ENCODE measurements around the gene ZNF329. TPM values are rescaled to one million over a fixed set of nuclear protein-coding genes. Genes with fewer than 3 reads are reported as not detected.

The ZNF329 gene
- total and polyA plus RNA-seq, 5 experiments from 2014 or later: 5.9 to 17.4 (median 11.9) TPM

GRCh38 chr19:58108546-58108817 lies 42.1 kb downstream of the ZNF329 start:
- H3K4me1 Mint-ChIP-seq: no peaks in the 10 kb centered on the region
- DNase-seq (no peak), ATAC-seq (no peak)
- no peaks in the 10 kb centered on the region for H3K27me3 Mint-ChIP-seq
- no peak overlapping the region for H3K4me3 Mint-ChIP-seq
- peaks cover 0 to 93% (median 46%) of the 10 kb centered on the region in 9 donors for H3K9me3 Mint-ChIP-seq
- POLR2A ChIA-PET: no interaction called here
- no peak overlapping the region for H3K27ac Mint-ChIP-seq
- H3K36me3 Mint-ChIP-seq: peaks cover 4 to 50% (median 44%) of the 10 kb centered on the region in 3 donors

GRCh38 chr19:58107778-58108545 lies 42.6 kb downstream of the ZNF329 start:
- DNase-seq: no peak
- no peak overlapping the region for H3K27ac Mint-ChIP-seq
- no peak overlapping the region for H3K4me3 Mint-ChIP-seq
- H3K36me3 Mint-ChIP-seq: peaks cover 3 to 50% (median 44%) of the 10 kb centered on the region in 3 donors
- H3K27me3 Mint-ChIP-seq: no peaks in the 10 kb centered on the region
- no peaks in the 10 kb centered on the region for H3K4me1 Mint-ChIP-seq
- no peak for ATAC-seq
- peaks cover 0 to 93% (median 45%) of the 10 kb centered on the region in 9 donors for H3K9me3 Mint-ChIP-seq
- POLR2A ChIA-PET: no interaction called here

- Mint-ChIP-seq H3K36me3 (peaks cover 12 to 38% (median 13%) of the 10 kb centered on the region in 3 donors), H3K9me3 (peaks cover 0 to 80% (median 27%) of the 10 kb centered on the region in 9 donors), H3K4me3 (peak overlapping the region; percentile 82 to 96 (median 92)), H3K4me1 (peaks cover 13 to 19% (median 16%) of the 10 kb centered on the region in 4 donors), H3K27ac (peak overlapping the region; percentile 99 to 100 (median 100)), H3K27me3 (peaks cover 0 to 2% (median 0%) of the 10 kb centered on the region in 5 donors)
- POLR2A ChIA-PET: interaction anchor here (0.5 to 2.0 kb wide), 3 partner anchors 39 to 435 kb away, joined by 5 to 20 read pairs (median 10); partner anchors contain the start of genes ZNF135 and ZNF606
- no peak for DNase-seq
- no peak for ATAC-seq
Measured at GRCh38 chr19:58098682-58098998, 51.9 kb downstream of the ZNF329 start.

- Mint-ChIP-seq H3K36me3 (peaks cover 11 to 39% (median 13%) of the 10 kb centered on the region in 3 donors), H3K27me3 (peaks cover 0 to 2% (median 0%) of the 10 kb centered on the region in 5 donors), H3K9me3 (peaks cover 0 to 79% (median 29%) of the 10 kb centered on the region in 9 donors), H3K27ac (peak within 1 kb of the TSS; percentile 99 to 100 (median 100)), H3K4me3 (peak within 1 kb of the TSS; percentile 82 to 96 (median 92)), H3K4me1 (peaks cover 13 to 19% (median 18%) of the 10 kb centered on the region in 4 donors)
- peak; percentile 97 to 100 (median 100) for DNase-seq
- peak; percentile 88 to 90 for ATAC-seq
- POLR2A ChIA-PET: interaction anchor here (1.7 to 2.0 kb wide), 2 partner anchors 39 to 96 kb away, joined by 10 to 20 read pairs; partner anchors contain the start of genes ZNF135 and ZNF606
Measured at GRCh38 chr19:58097781-58098681, 52.6 kb downstream of the ZNF329 start, which contains the start of gene ZSCAN18. Gene ZSCAN18, minus strand, starts transcription at chr19:58098231. Its CDS starts 7,964 bp downstream, at chr19:58090267.

GRCh38 chr19:58097349-58097748 lies 53.2 kb downstream of the ZNF329 start:
- Mint-ChIP-seq H3K36me3 (peaks cover 11 to 35% (median 16%) of the 10 kb centered on the region in 3 donors), H3K27me3 (peaks cover 0 to 2% (median 0%) of the 10 kb centered on the region in 5 donors), H3K4me1 (peaks cover 13 to 19% (median 18%) of the 10 kb centered on the region in 4 donors), H3K9me3 (peaks cover 0 to 80% (median 29%) of the 10 kb centered on the region in 9 donors), H3K27ac (peak overlapping the region; percentile 80 to 100 (median 96)), H3K4me3 (peak overlapping the region; percentile 61 to 95 (median 86))
- no peak for ATAC-seq
- DNase-seq: peak in 2 of 10 donors; percentile 8 to 19
- POLR2A ChIA-PET: interaction anchor here (1.6 to 2.0 kb wide), 2 partner anchors 38 kb away, joined by 8 to 20 read pairs; partner anchors contain the start of gene ZNF135

- Mint-ChIP-seq H3K36me3 (peaks cover 11 to 37% (median 16%) of the 10 kb centered on the region in 3 donors), H3K4me1 (peaks cover 14 to 19% (median 18%) of the 10 kb centered on the region in 4 donors), H3K27me3 (peaks cover 0 to 2% (median 0%) of the 10 kb centered on the region in 5 donors), H3K4me3 (peak overlapping the region; percentile 61 to 95 (median 86)), H3K9me3 (peaks cover 0 to 80% (median 29%) of the 10 kb centered on the region in 9 donors), H3K27ac (peak overlapping the region; percentile 80 to 100 (median 92))
- POLR2A ChIA-PET: interaction anchor here (1.6 kb wide), 1 partner anchor 38 kb away, joined by 8 read pairs; the partner anchor contains the start of gene ZNF135
- DNase-seq (no peak), ATAC-seq (no peak)
Measured at GRCh38 chr19:58096884-58097283, 53.7 kb downstream of the ZNF329 start.

GRCh38 chr19:58095328-58095727 lies 55.3 kb downstream of the ZNF329 start:
- H3K4me1 Mint-ChIP-seq: peaks cover 15 to 19% (median 18%) of the 10 kb centered on the region in 4 donors
- no peak for DNase-seq
- H3K27me3 Mint-ChIP-seq: peaks cover 0 to 2% (median 0%) of the 10 kb centered on the region in 5 donors
- peak overlapping the region in 1 of 10 donors; percentile 31 for H3K4me3 Mint-ChIP-seq
- no peak for ATAC-seq
- peaks cover 11 to 41% (median 18%) of the 10 kb centered on the region in 3 donors for H3K36me3 Mint-ChIP-seq
- peaks cover 0 to 81% (median 29%) of the 10 kb centered on the region in 9 donors for H3K9me3 Mint-ChIP-seq
- POLR2A ChIA-PET: interaction anchor here (0.6 to 2.2 kb wide), 2 partner anchors 35 to 596 kb away, joined by 3 to 6 read pairs; partner anchors contain the start of genes ZNF135 and ZNF773
- peak overlapping the region in 5 of 10 donors; percentile 13 to 100 (median 56) for H3K27ac Mint-ChIP-seq

GRCh38 chr19:58093071-58093470 lies 57.5 kb downstream of the ZNF329 start:
- Mint-ChIP-seq H3K4me3 (peak overlapping the region in 2 of 10 donors; percentile 10 to 15), H3K9me3 (peaks cover 0 to 82% (median 19%) of the 10 kb centered on the region in 9 donors), H3K36me3 (peaks cover 5 to 36% (median 15%) of the 10 kb centered on the region in 3 donors), H3K4me1 (peaks cover 9 to 12% (median 11%) of the 10 kb centered on the region in 4 donors), H3K27ac (peak overlapping the region in 1 of 10 donors; percentile 14), H3K27me3 (peaks cover 0 to 2% (median 0%) of the 10 kb centered on the region in 5 donors)
- no peak for DNase-seq
- no peak for ATAC-seq
- POLR2A ChIA-PET: interaction anchor here (2.2 kb wide), 1 partner anchor 33 kb away, joined by 6 read pairs; the partner anchor contains the start of gene ZNF135

- H3K9me3 Mint-ChIP-seq: peaks cover 0 to 86% (median 10%) of the 10 kb centered on the region in 9 donors
- H3K4me3 Mint-ChIP-seq: no peak overlapping the region
- no peak overlapping the region for H3K27ac Mint-ChIP-seq
- H3K27me3 Mint-ChIP-seq: no peaks in the 10 kb centered on the region
- DNase-seq: no peak
- H3K4me1 Mint-ChIP-seq: peaks cover 0 to 6% (median 3%) of the 10 kb centered on the region in 4 donors
- H3K36me3 Mint-ChIP-seq: peaks cover 5 to 35% (median 17%) of the 10 kb centered on the region in 3 donors
- ATAC-seq: no peak
- POLR2A ChIA-PET: interaction anchor here (0.6 to 0.7 kb wide), 2 partner anchors 79 to 201 kb away, joined by 3 to 5 read pairs; no protein-coding TSS in a partner anchor
Measured at GRCh38 chr19:58091251-58091995, 59.2 kb downstream of the ZNF329 start.

GRCh38 chr19:58089846-58090245 lies 60.7 kb downstream of the ZNF329 start:
- Mint-ChIP-seq H3K4me3 (no peak overlapping the region), H3K27ac (peak overlapping the region in 1 of 10 donors; percentile 9), H3K4me1 (peaks cover 0 to 3% (median 1%) of the 10 kb centered on the region in 4 donors), H3K27me3 (no peaks in the 10 kb centered on the region), H3K36me3 (peaks cover 5 to 34% (median 12%) of the 10 kb centered on the region in 3 donors), H3K9me3 (peaks cover 0 to 82% (median 10%) of the 10 kb centered on the region in 9 donors)
- POLR2A ChIA-PET: interaction anchor here (0.9 kb wide), 1 partner anchor 31 kb away, joined by 3 read pairs; the partner anchor contains the start of gene ZNF135
- DNase-seq (no peak), ATAC-seq (no peak)

- Mint-ChIP-seq H3K27me3 (no peaks in the 10 kb centered on the region), H3K9me3 (peaks cover 0 to 81% (median 10%) of the 10 kb centered on the region in 9 donors), H3K4me1 (peaks cover 0 to 3% (median 1%) of the 10 kb centered on the region in 4 donors), H3K27ac (no peak overlapping the region), H3K36me3 (peaks cover 7 to 38% (median 15%) of the 10 kb centered on the region in 3 donors), H3K4me3 (no peak overlapping the region)
- DNase-seq (no peak), ATAC-seq (no peak)
- POLR2A ChIA-PET: interaction anchor here (0.6 kb wide), 1 partner anchor 43 kb away, joined by 3 read pairs; no protein-coding TSS in a partner anchor
Measured at GRCh38 chr19:58088521-58089052, 62.0 kb downstream of the ZNF329 start.
